Endometrial microvascular endothelial cells (primary cell): ENCODE measurements around the gene RAD51B. TPM values are rescaled to one million over a fixed set of nuclear protein-coding genes. Genes with fewer than 3 reads are reported as not detected.

ENCODE experiments used
- in situ Hi-C: cut with HindIII; loops from 2 replicates; pipeline ENCODE4 v1.10.0; 2017; ENCODE audit warnings: low sequenced_read_pairs, low pct_unique_long_range_greater_than_20kb; ENCODE audit errors: inconsistent ontology term
- total RNA-seq: library from RNA; depleted of rRNA; stranded (reverse); fragments of >200 nt; gene quantifications from one replicate; pipeline ENCODE4 v1.2.3, GENCODE V29; 2015; ENCODE audit errors: inconsistent ontology term

Gene RAD51B
- total RNA-seq, 1 donor from 2014 or later, result 16.4 TPM

DNA sequence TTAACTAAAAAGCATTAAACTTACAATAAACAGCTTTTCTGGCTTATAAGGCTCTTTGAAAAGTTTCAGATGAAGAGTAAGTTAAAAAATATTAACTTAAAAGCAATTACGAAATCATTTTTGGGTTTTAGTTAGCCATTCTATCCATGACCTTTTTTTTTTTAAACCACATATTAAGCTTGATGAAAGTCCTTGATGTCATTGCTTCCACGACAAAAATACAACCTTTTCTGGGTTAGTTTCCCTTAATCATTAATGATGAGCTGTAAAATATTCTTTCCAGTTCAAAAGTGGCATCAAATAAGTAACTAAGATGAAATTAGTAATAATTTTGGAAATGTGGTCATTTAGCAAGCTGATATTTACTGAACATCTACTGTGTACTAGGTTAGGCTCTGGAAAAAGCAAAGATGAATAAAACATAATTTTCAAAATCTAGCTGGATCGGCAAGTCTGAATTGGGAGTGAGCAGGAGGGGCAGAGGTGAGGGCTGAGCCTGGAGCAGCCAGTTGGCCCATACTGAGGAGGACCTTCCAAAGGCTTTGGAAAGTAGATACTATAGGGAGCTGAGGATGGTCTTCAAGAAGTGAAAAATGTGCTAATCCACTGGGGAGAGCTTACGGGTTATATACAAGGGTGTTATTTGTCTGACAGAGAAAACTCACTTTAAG lies 628.1 kb downstream of the RAD51B start:
- in situ Hi-C loops, result no loop called here

DNA sequence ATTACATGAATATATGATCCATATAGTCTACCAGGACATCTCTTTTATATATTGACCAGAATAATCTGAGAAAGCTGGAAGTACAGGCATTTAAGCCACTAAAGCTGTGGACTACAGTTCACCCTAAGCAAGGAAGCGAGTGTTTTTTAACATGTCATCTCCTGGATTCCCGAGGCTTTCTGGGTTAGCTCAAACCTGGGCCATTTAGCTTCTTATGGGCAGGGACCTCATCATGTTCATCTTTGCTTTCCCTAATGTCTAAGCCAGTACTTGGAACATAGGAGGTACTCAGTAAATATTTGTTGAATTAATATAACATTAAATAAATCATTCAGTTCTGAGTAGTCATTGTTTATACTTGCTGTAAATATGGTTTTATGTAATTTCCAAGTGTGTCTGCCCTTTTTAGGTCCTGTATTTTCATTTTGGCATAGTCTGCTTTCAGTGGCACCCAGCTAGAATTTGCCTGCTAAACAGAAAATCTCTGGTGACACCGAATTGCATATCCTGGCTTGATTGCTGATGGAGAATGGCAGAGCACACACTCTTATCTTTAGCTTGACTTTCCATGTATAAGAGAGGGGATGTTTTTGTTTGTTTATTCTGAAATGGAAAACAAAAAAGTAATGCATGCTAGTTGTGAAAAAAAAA lies 628.8 kb downstream of the RAD51B start:
- in situ Hi-C loops, result no loop called here

GRCh38 chr14:68449561-68450181 lies 630.1 kb downstream of the RAD51B start:
- in situ Hi-C loops, result no loop called here

DNA sequence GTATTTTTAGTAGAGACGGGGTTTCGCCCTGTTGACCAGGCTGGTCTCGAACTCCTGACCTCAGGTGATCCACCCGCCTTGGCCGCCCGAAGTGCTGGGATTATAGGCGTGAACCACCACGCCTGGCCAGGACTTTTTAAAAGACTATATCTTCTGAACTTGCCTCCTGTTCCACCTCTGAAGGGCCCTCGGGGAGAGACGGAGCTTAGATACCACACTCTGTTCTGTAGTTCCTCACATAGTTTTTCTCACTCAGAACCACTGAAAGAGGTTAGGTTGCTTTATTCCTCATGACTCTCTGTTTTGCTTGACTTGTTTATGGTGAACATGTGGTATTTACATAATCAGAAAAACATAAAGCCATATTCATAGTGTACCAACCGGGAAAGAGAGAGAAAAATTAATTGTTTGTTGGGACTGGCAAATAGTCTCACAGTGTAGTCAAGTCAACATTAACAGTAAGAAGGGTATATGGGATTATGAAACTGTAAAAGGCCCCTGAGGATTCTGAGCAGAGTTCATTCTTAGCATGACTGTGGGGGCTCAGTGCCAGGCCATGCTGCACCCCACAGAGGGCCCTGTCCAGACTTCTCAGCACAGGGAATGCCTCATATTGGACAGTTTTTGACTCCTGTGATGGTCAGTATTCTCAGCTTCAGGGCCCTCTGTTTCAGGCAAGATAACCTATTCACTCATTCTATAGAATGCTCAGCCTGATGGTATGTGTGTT lies 631.0 kb downstream of the RAD51B start:
- in situ Hi-C loops, result no loop called here

GRCh38 chr14:68451696-68452373 lies 632.3 kb downstream of the RAD51B start:
- in situ Hi-C loops, result no loop called here

DNA sequence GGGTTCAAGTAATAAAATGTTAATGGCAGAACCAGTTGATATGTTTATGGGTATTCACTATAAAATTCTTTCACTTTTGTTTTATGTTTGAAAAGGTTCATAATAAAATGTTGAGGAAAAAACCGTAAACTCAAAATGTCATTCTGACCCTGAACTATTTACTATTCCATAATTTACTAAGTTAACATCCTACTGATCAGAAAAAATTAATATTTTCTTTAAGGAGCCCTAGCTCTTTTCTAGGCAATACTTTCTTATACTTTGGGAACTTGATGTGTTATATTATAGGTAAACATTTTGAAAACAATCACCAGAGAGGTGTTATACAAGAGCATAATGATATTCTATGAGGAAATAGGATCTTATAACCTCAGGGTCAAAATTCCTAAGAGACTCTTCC lies 638.7 kb downstream of the RAD51B start:
- in situ Hi-C loops, result no loop called here

DNA sequence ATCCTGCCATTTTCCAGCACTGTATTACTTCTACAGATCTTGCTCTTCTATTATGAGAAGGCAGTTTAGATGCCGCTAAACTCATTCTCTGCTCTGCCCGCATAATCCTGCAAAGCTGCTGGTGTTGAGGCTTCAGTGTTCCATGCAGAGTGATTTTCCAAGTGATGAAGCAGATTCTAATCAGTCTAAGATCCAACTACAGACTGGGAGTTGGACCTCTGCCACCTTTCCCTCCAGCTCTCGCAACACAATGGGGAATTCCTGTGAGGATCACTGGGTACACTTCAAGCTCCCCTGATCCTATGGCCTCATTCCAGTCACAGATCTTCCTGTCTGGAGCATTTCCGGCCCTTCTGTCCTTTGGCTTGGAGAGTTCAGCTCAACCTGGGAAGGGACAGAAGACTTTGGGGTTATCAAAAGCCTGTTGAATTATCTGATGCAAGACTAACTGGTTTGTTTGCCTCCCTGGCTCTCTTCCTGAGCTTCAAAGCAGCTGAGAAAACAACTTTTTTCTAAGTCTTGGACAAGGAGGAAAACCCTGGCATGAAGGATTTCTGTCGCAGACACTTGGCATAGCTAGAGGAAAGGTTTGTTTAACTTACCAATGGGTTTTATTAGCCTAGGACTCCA lies 639.4 kb downstream of the RAD51B start:
- in situ Hi-C loops, result no loop called here

DNA sequence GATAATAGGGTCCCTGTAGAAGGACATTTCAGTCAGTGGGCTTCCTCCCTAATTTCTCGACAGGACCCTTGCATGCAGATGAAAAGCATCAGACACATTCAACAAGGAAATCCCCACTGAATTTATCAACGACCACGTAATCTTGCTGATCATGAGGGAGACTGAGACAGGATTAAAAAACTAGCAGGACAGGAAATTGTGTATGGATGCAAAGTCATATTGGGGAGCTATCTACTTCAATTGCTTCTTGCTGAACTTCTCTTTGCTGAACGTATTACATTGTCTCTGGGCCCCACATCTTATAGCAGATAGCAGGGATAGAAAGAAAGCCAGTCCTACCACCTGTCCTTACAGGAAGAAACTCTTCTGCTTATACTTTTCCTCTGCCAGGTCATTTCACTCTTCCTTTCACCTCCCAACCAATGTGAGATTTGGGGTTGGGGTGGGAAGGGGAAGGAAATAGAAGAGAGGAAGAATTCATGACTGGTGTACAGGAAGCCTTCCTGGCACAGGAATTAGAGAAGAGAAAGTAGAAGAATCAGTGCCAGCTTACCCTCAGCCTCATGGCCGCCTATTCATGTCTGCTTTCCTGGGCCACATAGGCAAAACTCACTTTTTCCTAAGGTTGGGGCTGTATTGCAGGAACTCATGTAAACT lies 640.0 kb downstream of the RAD51B start:
- in situ Hi-C loops, result no loop called here

DNA sequence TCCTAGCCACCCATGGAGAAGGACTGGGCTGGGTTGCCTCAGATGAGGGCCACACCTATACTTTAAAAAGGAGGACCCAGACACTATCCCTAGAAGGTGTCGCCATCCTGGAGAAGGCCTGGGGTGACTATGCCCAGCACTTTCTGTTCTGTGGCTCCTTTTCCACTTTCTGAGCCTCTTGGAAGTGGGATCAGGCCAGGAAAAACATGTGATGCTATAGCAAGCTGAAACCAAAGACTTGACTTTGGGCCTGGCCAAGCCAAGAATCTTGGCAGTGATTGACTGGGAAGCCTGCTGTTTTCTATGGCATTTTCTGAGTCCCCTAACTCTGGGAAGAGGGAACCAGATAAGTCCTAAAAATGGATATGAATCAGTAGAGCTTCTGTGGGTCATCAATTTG lies 641.0 kb downstream of the RAD51B start:
- in situ Hi-C loops, result no loop called here

DNA sequence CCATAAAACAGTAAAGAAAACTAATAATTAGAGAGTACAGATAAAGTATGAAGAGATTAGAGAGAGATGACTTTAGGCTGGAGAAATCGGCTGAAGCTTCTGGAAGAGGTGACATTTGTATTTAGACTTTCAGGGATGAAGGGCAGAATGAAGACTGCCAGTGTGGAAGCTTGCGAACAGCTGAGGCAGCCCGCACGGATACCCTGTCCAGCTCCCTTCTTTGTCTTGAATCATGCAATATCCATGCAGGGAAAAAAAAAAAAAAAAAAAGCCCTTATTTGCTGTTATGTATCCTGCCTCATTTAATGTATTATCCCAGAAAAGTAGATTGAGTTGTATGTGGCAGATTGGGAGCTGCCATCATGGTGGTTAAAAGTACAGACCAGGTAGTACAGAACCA lies 641.5 kb downstream of the RAD51B start:
- in situ Hi-C loops, result no loop called here

DNA sequence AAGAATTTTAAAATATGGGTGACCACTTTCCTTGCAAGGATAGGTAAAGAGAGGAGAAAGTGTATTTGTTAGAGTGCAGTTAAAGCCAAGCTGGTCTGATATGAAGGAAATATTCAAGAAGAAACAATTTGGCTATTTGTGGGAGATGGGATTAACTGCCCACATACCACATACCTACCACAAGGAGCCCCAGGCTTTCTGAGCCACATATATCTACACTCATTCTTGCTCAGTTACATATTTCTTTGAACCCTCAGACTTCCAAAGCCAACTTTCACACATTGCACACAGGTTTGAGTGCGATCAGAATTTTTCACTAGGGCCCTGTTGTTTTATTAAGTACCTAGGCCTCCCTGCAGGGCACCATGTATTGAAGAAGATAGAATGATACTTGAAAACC lies 643.1 kb downstream of the RAD51B start:
- in situ Hi-C loops, result no loop called here

- in situ Hi-C loops, result no loop called here
These were observed 643.7 kb downstream of the RAD51B start for GRCh38 chr14:68463299-68463698.

DNA sequence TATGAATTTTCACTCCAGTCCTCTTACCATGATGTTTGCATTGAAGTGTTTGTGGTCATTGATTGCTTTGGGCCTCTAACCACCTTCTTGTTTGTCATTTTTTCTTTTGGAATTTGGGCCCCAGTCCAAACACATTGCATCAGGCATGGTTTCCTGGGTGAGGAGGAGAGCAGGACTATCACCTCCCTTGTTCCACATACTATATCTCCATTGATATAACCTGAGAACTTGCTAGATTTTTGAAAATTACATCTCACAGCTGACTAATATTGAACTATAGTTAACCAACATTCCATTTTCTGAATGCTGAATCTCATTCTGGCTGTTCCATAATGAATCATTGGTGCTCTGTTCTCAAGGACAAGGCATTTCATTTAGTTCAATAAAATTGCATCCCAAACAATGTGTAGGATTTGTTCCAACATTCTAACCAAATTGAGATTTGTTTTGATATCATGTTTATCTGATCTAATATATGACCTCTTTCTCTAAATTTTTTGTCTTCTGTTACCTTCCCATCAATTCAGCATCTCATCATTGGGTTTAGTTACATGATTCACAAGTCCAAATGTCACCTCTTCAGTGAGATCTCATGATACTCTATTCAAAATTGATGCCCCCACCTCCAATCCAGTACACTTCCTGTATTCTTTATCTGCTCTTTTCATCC lies 644.3 kb downstream of the RAD51B start:
- in situ Hi-C loops, result no loop called here

GRCh38 chr14:68464711-68465110 lies 645.1 kb downstream of the RAD51B start:
- in situ Hi-C loops, result no loop called here

- in situ Hi-C loops, result no loop called here
These were observed 647.0 kb downstream of the RAD51B start for GRCh38 chr14:68466491-68466977.

- in situ Hi-C loops, result no loop called here
These were observed 647.8 kb downstream of the RAD51B start for GRCh38 chr14:68467425-68467824.

GRCh38 chr14:68468437-68469207 lies 649.0 kb downstream of the RAD51B start:
- in situ Hi-C loops, result no loop called here
